HG02623 (cell line): ENCODE results near the gene PARP2.
"Not testable (repeated sequence)": the region's sequence is repeated elsewhere in the genome, so short reads cannot be mapped to it uniquely, and the experiment has no call there.

Experiments
- ATAC-seq: cut with Tn5 transposase; IDR thresholded peaks from one replicate; pipeline ENCODE4 v1.9.1; 2021; ENCODE audit warnings: moderate library complexity; ENCODE audit not compliant: unreplicated experiment

The PARP2 gene

DNA sequence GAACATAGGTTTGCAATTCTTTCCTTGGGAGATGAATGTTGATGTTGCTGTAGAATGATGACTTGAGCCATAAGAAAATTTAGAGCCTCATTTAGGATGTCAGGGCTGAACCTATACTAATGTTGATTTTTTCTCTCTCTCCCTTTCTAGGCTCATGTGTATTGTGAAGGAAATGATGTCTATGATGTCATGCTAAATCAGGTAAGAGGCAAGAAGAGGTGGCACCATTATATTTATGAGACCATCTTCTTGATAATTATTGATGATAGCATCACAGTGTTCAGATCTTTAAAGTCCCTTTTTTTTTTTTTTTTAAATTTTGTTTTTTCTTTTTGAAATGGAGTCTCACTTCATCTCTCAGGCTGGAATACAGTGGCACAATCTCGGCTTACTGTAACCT is 3.3 kb downstream of the PARP2 start:
- ATAC-seq = no peak

DNA sequence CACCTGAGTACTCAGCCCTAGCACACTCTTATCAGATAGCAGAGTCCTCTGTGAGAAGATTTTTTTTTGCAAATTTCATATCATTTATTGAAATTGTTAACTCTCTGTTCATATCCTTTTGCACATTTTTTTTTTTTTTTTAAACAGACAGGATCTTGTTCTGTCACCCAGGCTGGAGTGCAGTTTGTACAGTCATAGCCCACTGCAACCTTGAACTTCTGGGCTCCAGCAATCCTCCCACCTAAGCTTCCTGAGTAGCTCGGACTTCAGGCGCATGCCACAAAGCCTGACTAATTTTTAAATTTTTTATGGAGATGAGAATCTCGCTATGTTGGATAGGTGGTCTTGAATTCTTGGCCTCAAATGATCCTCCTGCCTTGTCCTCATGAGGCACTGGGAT is 4.3 kb downstream of the PARP2 start:
- ATAC-seq = no peak

GRCh38 chr14:20350282-20350681 is 6.8 kb downstream of the PARP2 start:
- no peak for ATAC-seq

- ATAC-seq = no peak
These were observed 7.4 kb downstream of the PARP2 start for GRCh38 chr14:20350860-20351259.

- ATAC-seq = no peak
These were observed 13.0 kb downstream of the PARP2 start for GRCh38 chr14:20356422-20356821.

GRCh38 chr14:20358474-20358873 is 15.0 kb downstream of the PARP2 start:
- ATAC-seq = not testable (repeated sequence)

- no peak for ATAC-seq
These were observed 22.5 kb downstream of the PARP2 start for GRCh38 chr14:20365928-20366327.

DNA sequence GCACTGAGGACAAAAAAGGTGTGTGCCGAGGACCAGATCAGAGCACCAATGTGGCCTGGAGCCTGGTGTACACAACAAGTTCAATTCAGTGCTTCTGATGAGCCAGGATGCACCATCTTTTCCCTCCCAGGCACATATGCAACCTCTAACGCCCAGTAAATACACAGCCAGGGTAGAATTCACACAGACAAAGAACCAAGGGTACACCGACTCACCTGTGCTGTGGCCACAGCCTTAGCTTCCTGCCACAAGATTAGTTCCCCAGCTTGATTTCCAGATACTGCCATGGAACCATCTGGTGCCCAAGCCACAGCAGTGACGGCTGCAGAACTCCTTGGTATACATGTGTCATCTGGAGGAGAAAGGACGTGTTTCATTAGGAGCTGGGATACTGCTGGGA is 29.4 kb downstream of the PARP2 start:
- ATAC-seq = no peak

GRCh38 chr14:20375471-20375870 is 32.0 kb downstream of the PARP2 start:
- no peak for ATAC-seq

GRCh38 chr14:20376071-20376588 is 32.7 kb downstream of the PARP2 start:
- ATAC-seq = no peak

- ATAC-seq = no peak
These were observed 33.7 kb downstream of the PARP2 start for GRCh38 chr14:20377171-20377570.

DNA sequence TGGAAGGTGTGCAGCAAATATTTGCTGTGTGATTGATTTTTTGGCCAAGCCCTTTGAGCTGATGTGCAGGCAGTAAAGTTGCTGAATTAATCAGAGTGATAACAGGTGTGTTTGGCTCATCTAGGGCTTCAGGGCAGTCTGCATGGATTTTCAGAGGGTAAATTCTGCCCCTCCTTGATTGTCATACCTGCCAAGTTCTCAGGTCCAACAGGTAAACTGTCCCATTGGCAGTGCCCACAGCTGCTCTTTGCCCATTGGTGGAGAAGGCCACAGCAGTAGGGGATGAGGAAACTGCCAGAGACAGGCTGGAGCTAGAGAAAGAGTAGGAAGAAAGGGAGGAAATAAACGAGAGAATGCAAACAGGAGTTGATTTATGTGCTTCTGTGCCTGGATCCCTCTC is 36.3 kb downstream of the PARP2 start:
- no peak for ATAC-seq

DNA sequence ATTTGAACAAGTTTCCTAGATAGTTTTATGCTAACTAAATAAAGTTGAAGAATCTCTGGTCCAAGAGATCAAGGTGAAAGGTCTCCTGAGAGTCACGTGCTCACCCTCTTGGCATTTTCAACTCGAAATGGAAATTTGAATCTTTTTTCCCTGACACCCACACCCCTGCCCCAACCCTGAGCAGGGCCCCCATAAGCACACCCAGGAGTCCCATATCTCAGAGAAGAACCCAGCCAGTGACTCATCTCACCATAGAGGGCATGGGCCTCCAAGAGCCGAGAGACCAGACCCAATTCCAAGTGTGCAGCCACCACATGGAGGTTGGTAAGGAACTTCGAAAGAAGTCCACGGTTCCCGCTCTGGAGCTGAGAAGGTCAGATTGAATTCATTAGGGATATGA is 37.2 kb downstream of the PARP2 start:
- ATAC-seq = no peak

DNA sequence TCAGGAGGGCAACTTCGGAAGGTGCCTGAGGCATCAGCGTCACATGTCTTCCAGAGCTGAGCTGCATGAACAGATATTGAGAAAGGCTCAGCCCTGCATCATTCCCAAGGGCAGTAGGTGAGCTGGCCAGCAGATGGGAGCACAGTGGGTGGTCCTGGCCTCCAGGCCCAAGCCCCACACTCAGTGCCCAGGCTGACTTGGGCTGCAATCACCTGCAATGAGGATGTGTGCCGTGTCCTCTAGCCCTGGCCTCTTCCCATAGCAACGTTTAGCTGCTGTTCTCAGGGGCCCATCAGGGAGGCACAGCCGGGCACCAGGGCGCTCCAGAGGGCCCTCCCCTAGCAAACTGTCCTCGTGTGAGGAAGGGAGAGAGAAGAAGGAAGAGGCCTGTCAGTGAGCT is 37.9 kb downstream of the PARP2 start:
- ATAC-seq = no peak

GRCh38 chr14:20382526-20382925 is 39.1 kb downstream of the PARP2 start:
- ATAC-seq = no peak

- no peak for ATAC-seq
These were observed 39.6 kb downstream of the PARP2 start for GRCh38 chr14:20383032-20383431.

DNA sequence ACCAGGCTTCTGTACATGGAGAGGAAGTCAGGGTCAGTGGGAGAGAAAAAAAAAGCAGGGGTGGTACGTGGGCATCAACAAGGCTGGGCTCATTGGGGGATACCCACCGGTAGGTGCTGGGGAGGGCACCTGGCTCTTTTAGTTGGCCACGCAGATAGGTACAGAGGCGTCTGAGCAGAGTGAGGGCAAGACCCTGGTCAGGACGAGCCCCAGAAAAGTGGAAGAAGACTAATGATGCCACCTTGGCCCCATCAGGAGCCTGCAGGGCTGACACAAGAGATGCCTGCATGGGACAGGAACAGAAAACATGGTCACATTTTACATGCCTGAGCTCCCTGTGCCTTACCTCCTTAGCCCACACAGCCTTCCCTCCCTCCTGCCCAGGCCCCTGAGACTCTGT is 40.2 kb downstream of the PARP2 start:
- ATAC-seq = no peak

GRCh38 chr14:20384321-20384720 is 40.9 kb downstream of the PARP2 start:
- ATAC-seq = no peak

- ATAC-seq = no peak
These were observed 41.5 kb downstream of the PARP2 start for GRCh38 chr14:20384886-20385285.

- no peak for ATAC-seq
These were observed 42.9 kb downstream of the PARP2 start for GRCh38 chr14:20386276-20386855.

GRCh38 chr14:20387576-20387975 is 44.1 kb downstream of the PARP2 start:
- peak; percentile 75 for ATAC-seq

GRCh38 chr14:20388159-20388558 is 44.7 kb downstream of the PARP2 start:
- no peak for ATAC-seq

- ATAC-seq = no peak
These were observed 48.1 kb downstream of the PARP2 start for GRCh38 chr14:20391505-20391904.
